ENCODE data around the gene SRC.
A peak's percentile ranks its signal among the peaks of the same experiment; 100 is the strongest.

Gene SRC

DNA sequence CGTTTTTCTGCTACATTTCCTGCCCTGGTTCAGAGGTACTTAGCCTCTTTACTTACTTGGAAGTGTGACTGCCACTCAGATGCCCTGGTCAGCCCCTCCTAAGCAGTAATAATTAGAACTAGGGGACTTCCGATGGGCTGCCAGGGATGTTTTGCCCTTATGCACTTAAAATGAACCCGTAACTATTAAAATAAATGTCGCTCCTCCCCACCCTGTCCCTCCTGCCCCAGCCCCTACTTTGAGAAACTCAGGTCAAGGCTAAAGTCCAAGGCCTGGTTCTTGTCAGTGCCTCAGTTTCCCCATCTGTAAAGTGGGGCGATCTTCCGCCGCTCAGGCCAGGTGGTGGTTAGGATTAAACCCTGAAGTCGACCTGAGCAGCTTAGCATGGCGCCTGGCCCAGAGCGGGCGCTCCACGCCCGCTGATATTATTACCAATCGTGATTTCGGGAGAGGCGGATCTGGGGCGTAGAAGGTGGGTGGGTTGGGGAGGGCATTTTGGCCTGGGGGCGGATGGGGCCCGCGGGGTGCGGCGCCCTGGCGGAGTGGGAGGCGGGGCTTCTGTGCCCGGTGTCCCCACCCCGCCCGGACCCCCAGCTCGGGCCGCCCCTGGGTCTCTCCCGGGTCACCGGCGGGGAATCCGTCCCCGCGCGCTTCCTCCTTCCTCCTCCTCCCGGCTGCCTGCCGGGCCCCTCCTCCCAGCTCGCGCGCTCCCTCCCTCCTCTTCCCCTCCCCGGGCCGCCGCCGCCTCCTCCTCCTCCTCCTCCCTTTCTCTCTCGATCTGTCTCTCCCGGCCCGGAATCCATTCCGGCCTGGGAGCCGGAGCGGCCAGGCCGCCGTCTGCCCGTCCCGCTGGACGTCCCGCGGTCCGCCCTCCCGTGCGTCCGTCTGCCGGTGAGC is at the start of gene SRC:
SRC (plus strand) TSS at position 802 of the 897 bp plus-strand sequence. CDS start 38,014 bp downstream, outside the sequence.
- DNase-seq: peak; percentile 52

DNA sequence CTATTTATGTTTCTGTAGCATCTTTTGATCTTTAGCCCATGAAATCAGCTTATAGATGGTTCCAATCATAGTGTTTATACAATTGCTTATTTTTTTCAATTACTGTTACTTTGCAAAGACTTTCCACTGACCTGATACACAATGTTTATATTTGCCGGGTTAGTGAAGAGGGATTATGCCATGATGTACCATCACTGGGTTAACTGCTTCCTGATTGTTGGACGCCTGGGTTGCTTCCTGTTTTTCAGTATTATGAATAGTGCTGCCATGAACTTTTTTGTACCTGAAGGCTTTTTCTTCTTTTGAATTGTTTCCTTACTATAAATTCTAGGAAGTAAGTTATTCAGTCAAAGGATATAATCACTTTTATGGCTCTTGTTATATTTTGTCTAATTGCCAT is 49.6 kb upstream of the SRC start:
- DNase-seq: no peak

DNA sequence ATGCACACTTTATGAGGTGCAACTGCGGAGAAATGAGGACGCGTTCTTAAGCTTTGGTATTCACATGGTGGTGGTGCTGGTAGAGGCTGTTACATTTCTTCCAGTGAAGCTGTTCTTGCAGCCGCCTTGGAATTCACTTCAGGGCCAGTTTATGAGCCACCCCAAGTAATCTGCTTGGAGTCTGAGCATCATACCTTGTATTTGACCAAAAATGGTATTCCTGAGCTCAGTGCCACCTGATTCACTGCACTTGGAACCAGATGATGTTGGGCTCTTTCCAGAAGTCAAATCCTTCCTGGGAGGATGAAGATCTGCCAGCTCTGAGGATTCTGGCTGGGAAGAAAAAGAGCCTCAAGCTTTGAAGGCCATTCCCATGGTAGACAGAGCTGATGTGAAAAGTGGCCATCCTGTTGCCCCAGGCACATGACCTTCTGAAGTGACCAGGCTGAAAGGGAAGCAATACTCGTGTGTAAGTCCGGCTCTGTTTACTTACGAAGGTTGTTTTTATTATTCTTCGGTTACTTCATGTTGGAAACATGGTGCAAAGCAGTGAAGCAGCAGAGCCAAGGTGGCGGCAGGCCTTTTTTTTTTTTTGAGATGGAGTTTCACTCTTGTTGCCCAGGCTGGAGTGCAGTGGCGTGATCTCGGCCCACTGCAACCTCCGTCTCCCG is 48.7 kb upstream of the SRC start:
- no peak for DNase-seq

DNA sequence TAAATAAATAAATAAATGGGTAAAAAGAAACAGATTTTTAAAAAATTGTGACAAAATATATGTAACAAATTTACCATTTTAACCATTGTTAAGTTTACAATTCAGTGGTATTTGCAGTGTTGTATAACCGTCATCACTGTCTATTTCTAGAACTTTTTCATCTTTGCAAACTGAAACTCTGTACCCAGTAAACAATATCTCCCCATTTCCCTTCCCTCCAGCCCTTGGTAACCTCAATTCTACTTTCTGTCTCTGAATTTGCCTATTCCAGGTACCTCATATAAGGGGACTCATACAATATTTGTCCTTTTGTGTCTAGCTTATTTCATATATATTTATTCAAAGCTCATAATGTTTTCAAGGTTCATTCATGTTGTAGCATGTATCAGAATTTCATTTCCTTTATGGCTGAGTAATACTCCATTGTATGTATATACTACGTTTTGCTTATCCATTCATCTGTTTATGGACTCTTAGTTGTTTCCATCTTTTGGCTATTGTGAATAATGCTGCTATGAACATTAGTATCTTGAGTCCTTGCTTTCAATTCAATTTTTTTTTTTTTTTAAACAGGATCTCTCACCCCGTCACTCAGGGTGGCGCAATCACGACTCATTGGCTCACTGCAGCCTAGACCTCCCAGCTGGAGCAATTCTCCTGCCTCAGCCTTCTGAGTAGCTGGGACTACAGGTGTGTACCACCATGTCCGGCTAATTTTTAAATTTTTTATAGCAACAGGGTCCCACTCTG is 47.6 kb upstream of the SRC start:
- DNase-seq: no peak

DNA sequence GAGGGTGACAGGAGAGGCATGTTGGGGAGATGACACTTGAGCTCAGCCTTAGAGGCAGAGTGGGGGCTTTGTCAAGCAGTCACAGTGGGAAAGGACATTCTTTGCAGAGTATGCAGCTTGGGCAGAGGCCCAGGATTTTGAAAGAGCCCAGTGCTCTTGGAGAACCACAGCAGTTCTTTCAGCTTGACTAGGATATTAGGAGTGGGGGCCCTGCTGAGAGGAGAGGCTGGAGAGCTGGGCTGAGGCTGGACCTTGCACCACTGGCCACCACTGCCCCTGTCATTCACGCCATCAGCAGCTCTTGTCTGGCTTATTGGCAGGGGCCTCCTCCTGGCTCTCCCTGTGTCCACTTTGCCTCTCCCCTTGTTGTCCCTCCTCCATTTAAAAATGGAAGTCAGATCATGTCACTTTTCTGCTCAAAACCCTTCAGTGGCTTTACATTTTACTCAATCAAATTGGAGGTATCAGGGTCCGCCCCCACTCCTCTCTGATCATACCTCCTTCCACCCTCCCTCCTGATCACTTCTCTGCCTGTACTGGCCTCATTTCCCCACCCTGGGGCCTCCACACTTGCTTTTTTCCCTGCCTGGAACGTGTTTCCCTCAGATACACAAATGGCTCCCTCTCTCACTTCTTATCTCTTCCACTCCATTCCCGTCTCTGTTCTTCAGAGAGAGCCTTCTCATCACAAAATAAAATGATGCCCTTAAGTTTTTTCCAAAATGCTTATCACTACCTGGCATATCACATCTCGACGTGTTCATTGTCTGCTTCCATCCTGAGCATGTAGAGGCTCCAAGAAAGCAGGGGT is 46.0 kb upstream of the SRC start:
- DNase-seq: no peak

DNA sequence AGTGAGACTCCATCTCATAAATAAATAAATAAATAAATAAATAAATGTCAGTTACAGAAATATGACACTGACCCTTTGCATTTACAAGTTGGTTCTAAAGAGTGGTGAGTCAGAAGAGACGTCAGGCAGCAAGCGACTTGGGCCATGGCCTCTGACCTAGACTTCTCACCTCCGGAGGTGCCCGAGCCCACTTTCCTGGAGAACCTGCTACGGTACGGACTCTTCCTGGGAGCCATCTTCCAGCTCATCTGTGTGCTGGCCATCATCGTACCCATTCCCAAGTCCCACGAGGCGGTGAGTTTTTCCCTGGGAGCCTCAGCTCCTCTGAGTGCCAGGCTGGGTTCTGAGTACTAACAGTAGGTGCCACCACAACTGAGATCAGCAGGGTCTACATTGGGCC is 44.8 kb upstream of the SRC start:
- DNase-seq: no peak

DNA sequence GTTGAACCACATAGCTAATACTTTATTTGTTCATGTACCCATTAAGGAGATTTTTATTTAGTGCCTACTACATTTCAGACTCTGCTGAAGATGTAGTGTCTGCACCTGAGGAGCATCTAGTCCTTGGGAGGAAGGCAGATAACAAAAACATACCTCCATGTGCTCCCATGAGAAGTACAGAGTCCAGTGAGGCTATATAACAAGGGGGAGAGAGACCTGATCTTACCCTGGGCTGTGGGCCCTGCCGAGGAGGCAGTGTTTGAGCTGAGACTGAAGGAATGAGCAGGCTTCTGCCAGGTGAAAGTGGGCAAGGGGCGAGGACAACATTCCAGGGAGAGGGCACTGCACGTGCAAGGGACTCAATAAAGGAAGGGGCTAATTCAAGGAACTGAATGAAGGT is 44.4 kb upstream of the SRC start:
- DNase-seq: no peak

DNA sequence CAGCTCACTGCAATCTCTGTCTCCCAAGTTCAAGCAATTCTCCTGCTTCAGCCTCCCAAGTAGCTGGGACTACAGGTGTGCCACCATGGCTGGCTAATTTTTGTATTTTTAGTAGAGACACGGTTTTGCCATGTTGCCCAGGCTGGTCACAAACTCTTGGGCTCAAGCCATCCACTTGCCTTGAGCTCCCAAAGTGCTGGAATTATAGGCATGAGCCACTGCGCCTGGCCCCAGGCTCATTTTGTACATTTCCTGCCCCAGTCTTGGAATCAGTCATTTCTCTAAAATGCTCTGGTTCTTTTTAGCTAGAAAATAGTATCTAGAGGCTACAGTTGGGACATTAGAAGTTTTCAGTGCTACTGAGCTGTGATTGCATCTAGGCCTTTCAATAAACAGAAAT is 43.0 kb upstream of the SRC start:
- DNase-seq: no peak

DNA sequence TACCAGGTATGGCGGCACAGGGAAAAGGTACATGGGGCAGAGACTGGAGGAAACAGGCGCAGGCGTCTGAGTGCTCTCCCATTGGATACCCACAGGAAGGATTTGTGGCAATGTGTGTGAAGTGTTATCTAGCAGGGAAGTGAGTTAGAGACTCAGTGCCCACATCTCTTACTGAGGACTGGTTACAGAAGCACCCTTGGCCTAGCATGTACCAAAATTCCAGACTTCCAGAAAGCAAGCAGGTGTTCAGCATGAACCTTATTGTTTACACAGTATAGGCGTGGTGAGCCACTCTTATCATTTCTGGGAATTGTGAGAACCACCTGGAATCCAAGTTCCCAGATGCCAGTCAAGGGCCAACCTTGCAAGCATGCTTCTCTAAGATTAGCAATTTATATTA is 42.3 kb upstream of the SRC start:
- no peak for DNase-seq

DNA sequence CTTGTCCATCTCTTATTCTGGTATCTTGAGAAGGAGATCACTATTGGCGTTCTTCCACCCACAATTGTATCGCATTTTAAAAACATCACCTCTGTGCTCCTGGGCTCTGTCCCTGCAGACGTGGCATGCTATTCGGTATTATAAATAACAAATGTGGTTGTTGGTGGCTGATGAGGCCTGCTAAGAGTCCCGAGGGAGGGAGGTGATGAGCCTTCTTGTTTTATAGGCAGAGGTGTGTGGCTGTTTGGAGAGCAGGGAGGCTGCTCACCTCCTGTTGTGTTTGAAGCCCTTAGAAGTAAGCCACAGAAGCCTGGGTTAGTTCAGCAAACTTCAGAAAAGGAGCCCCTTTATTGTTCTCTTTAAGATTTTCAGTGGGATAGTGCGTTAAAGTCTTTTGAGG is 40.9 kb upstream of the SRC start:
- DNase-seq: no peak

DNA sequence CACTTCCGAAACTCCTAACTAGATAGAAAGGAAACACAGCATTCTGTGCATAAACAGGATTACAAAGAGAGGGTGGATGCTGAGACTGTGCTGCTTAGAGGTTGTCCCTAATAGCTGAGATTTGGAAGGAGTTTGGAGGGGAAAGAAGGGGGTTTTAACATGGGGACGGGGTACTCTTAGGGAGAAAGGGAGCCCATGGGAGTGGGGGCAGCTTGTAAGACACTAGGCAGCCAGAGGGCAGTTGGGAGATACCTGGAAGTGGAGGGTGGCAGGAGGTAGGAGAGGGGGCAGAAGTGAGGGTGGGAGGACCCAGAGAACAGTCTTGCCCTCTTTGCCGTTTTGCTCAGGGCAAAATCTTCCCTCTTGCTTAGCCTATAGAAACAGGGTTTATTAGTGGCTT is 40.1 kb upstream of the SRC start:
- no peak for DNase-seq

DNA sequence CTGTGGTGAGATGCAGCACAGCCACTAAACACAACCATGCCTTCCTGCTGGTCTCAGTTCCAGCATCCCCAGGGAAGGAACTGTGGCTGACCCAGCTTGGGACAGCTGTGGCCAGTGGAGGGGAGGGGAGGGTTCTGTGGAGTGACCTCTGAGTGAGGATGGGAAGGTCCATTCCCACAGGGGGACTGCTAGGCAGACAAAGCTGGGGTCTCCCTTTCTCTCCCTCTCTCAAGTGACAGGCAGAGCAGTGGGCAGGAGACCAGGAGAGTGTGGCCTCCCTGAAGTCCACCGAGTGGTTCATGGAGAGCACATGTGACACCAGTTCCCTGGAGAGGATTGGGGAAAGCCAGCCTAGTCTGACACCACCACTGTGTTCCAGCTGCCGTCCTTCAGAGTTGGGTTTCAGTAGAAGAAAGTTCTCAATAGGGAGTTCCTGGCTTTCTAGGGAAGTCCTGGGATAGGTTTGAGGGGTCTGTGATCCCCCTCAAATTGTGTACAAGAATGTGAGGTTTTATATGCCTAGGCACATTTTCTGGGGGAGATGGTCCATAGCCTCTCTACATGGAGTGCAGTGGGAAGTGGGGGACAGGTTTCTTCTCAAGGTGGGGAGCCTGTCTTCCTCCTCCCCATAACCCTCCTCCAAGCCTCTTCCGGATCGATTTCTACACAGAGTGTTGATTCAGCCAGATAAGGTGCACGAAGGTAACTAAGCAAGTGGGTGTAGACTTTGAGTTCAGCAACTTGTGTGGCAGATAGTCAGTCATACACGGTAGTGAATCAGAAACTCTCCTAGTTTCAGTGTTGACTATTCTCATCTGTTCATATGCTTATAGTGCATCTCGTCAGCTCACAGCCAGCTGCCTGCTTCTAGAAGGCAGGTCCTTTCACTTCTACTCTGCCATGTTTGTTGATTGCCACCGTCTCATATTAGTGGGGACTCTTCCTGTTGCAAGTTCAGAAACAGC is 37.6 kb upstream of the SRC start:
- no peak for DNase-seq

DNA sequence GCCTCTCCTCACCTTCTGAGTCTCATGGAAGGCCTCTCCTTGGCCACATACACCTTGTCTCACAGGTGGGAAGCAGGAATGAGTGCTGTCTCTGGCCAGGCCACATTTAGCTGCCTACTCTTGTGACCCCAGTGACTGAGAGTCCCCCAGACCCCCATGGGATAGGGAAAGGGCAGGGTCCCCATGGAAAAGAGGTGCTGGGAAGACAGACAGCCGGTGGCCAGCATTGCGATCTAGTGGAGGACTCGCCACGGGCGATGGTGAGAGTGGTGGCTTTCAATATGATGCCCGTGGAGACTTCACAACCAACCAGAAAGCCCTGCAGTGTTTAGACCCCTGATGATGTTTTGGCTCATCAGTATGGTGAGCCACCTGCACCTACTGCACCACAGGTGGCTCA is 36.6 kb upstream of the SRC start:
- no peak for DNase-seq

DNA sequence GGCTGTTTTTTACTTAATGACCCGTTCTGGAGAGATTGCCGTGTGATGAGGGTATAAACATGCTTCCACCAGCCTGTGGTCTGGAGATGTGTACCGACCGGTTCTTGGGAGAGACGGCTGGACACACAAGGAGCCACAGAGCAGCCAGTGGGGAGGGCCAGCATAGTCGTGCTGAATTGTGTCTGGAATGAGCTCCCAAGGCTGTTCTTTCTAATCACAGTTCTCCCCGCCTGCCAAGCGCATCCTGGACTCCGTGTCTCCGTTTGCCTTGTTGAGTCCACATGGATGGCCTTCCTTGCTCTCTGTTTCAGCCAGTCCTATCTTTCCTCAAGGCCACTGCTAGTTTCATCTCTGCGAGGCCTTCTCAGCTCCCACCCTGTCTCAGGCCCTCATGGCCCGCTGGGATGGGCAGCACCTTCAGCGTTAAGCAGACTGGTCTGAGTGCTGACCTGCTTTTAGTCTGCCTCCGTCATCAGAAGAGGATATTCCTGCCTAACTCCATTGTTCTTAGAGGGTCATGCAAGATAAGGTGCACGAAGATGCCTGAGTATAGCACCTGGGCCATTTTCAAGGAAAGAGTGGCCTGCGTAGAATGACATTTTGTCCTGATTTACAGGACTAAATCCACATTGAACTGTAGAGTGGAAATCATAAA is 35.9 kb upstream of the SRC start:
- DNase-seq: no peak

DNA sequence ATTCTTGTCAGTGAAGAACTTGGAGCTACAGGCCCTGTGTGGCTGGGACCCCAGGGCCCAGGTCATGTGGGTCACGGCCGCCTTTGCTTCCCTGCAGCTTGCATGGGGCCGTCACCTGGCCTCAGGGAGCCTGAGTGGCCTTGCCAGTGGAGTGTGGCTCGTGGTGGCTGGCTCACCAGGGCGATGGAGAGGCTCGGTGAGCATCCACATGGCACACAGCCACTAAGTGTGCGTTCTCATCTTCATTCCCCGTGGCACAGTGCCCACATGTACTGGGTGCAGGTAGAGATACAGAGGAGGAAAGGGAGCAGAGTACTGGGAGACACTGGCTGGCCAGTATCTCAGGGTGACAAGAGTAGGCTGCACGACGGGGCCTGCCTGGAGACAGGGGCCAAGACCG is 35.0 kb upstream of the SRC start:
- no peak for DNase-seq

DNA sequence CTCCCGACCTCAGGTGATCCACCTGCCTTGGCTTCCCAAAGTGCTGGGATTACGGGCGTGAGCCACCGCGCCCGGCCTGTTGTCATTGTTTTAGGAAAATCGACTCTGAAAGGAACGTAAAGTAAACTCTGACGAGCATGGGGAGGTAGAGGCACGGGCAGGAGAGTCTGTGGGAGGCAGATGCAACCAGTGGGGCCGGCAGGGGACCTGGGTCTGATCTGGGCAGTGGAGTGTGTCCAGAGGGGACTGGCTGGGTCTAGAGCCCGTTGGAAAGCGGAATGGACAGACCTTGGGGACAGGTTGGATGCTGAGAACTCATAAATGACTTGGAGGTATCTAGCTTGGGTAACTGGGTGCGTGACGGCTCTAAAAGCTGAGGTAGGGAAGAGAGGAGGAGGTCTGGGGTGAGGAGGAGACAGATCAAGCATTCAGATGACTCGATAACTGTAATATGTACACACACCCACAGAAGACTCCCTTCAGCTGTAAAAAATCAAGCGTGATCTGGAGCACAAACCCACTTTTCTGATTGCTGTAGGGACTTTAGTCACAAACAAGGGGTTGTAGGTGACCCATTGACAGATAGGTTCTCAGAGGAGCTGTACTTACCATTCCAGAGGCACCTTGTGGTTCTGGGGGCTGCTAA is 34.1 kb upstream of the SRC start:
- no peak for DNase-seq

DNA sequence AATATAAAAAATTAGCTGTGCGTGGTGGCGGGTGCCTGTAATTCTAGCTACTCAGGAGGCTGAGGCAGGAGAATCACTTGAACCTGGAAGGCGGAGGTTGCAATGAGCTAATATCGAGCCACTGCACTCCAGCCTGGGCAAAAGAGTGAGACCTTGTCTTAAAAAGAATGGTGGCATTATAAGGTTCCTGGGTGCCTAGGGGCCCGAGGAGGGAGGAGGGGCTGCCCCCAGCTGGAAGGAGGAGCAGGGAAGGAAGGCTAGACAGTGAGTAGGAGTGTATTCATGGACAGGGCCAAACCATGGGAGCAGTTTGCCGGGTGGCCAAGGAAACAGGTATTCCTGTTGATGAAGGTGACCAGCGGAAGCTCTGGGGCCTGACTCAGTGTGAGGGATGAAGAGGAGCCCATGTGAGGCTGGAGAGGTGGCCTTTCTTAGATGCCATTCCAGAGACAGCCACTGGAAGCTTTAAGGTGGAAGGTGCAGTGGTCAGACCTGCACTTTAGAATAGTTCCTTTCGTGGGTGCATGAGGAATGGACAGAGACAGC is 32.3 kb upstream of the SRC start:
- no peak for DNase-seq

DNA sequence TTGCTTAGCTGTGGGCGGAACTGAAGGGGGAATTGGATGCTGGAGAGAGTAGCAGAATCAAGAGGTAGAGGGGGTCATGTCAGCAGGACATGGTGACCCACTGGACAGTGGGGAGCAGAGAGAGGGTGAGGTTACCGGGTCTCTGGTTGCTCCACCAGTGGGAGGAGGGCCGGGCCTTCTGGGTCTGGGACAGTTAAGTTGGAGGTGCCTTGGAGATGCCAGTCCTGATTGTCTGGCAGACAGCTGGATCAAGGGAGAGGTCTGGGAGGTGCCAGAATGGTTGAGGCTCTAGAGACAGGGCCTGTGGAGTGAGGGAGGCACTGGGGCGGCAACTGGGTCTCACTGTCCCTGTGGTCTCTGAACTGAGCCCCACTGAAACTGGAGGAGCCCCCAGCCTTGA is 31.8 kb upstream of the SRC start:
- no peak for DNase-seq

DNA sequence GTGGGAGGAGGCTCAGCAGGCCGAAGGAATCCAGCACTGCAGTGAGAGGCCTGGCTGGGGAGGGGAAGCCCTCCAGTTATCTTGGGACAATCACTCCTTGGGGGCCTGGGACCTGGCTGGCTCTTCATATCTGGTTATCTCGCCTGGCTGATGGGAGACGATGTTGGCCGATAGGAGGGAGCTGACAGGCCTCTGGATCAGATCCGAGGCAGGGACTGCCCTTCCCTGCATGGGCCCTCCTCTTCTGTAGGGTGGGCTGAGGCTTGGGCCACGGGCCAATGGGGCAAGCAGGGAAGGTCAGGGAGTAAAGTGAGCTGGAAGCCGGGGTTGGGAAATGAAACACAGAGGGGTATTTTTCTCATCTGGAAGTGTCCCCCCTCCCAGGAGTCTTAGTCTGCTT is 31.3 kb upstream of the SRC start:
- no peak for DNase-seq

DNA sequence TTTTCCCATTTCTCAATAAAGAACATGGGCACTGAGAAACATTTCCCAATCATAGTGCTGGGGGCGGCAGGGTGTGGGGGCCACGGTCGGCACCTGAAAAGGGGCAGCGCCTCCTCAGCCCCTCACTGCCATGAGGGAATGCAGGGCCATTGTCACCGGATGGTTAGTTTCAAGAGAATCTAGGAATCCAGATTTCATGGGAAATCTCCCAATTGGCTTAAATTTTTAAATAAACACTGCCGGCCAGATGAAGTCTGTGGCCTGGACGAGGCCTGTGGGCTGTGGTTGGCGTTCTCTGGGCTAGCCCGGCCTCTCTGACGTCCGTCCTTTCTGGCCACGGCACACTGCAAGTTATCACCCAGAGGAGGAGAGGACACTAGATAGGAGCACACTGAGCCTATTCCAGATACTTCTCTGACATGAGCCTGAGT is 30.9 kb upstream of the SRC start:
- DNase-seq: no peak

All from CD4-positive, alpha-beta T cell treated with Interleukin-12 subunit alpha and Interleukin-12 subunit beta, for 1 hour (primary cell).